ENCODE data around the gene TMEM107. TPM values are rescaled to one million over a fixed set of nuclear protein-coding genes. Genes with fewer than 3 reads are reported as not detected.

TMEM107 gene
- total and polyA plus RNA-seq, 10 of the 15 experiments (the other 5 are each of a cell fraction or from before 2014, with no cell fraction given), result 7.9 to 38.7 (median 22.9) TPM

GRCh38 chr17:8125154-8125946 lies 50.8 kb downstream of the TMEM107 start (continued):
- no peak for TF ChIP-seq NRF1 (conservative IDR thresholded peaks at IDR 0.05; ENCODE audit: low read depth, low read length)
- 0 out of 2 replicates have a peak, but pooled peaks have one; percentile 18 for TF ChIP-seq CREB1 (IDR thresholded peaks at IDR 0.05; ENCODE audit: low read depth)
- no peak for TF ChIP-seq IRF4 (IDR thresholded peaks at IDR 0.05; ENCODE audit: low read depth, low read length)
- TF ChIP-seq RELB (IDR thresholded peaks at IDR 0.05; ENCODE audit: low read depth), result no peak; the same call in 1 of the 2 replicates
- no peak for TF ChIP-seq E4F1 (IDR thresholded peaks at IDR 0.05; ENCODE audit: borderline replicate concordance, partially characterized antibody)
- TF ChIP-seq CBFB (IDR thresholded peaks at IDR 0.05; ENCODE audit: low read depth), result peak; percentile 65; the same call in 1 of the 2 replicates
- TF ChIP-seq BMI1 (IDR thresholded peaks at IDR 0.05; ENCODE audit: borderline replicate concordance), result no peak
- TF ChIP-seq HDGF (IDR thresholded peaks at IDR 0.05), result no peak
- TF ChIP-seq CHD2 (IDR thresholded peaks at IDR 0.05; ENCODE audit: borderline replicate concordance, low read depth, low read length), result no peak
- TF ChIP-seq MEF2A (IDR thresholded peaks at IDR 0.05; ENCODE audit: insufficient read depth, low read depth, low read length), result no peak
- no peak for TF ChIP-seq MYC (IDR thresholded peaks at IDR 0.05; ENCODE audit: insufficient read depth, insufficient read length, insufficient replicate concordance, low read length, severe bottlenecking)
- TF ChIP-seq NFYA (IDR thresholded peaks at IDR 0.05; ENCODE audit: borderline replicate concordance, low read depth, low read length), result no peak
- peak; percentile 57 for TF ChIP-seq GABPA (IDR thresholded peaks at IDR 0.05; ENCODE audit: low read depth)
- TF ChIP-seq SREBF2 (IDR thresholded peaks at IDR 0.05; ENCODE audit: low read length), result peak; percentile 97
- peak; percentile 54 for TF ChIP-seq IKZF1 (conservative IDR thresholded peaks at IDR 0.05)
- TF ChIP-seq TBL1XR1 (IDR thresholded peaks at IDR 0.05; ENCODE audit: low read depth, low read length), result peak; percentile 90
- TF ChIP-seq, protein P1, sequence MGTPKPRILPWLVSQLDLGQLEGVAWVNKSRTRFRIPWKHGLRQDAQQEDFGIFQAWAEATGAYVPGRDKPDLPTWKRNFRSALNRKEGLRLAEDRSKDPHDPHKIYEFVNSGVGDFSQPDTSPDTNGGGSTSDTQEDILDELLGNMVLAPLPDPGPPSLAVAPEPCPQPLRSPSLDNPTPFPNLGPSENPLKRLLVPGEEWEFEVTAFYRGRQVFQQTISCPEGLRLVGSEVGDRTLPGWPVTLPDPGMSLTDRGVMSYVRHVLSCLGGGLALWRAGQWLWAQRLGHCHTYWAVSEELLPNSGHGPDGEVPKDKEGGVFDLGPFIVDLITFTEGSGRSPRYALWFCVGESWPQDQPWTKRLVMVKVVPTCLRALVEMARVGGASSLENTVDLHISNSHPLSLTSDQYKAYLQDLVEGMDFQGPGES (IDR thresholded peaks at IDR 0.05), result no peak
- TF ChIP-seq ZZZ3 (IDR thresholded peaks at IDR 0.05; ENCODE audit: control insufficient read depth, insufficient read length, low read depth), result no peak
- peak; percentile 49; the same call in 1 of the 2 replicates for TF ChIP-seq DPF2 (IDR thresholded peaks at IDR 0.05)
- no peak for TF ChIP-seq PAX5 (IDR thresholded peaks at IDR 0.05; ENCODE audit: borderline replicate concordance, low read depth, low read length)
- TF ChIP-seq SMC3 (IDR thresholded peaks at IDR 0.05; ENCODE audit: borderline replicate concordance, low read length), result no peak
- TF ChIP-seq MXI1 (IDR thresholded peaks at IDR 0.05; ENCODE audit: low read depth, low read length), result no peak
- no peak for TF ChIP-seq STAT3 (IDR thresholded peaks at IDR 0.05; ENCODE audit: low read depth, low read length)
- TF ChIP-seq YBX1 (IDR thresholded peaks at IDR 0.05), result no peak
- no peak for TF ChIP-seq NFIC (IDR thresholded peaks at IDR 0.05; ENCODE audit: low read depth, low read length)
- no peak for TF ChIP-seq SIX5 (IDR thresholded peaks at IDR 0.05; ENCODE audit: low read depth, low read length, severe bottlenecking)
- no peak; the same call in 1 of the 2 replicates for TF ChIP-seq TCF7 (IDR thresholded peaks at IDR 0.05; ENCODE audit: borderline replicate concordance)
- peak; percentile 29 for TF ChIP-seq KLF5 (IDR thresholded peaks at IDR 0.05; ENCODE audit: partially characterized antibody)
